Fibroblast of peridontal ligament (primary cell): ENCODE measurements around the gene ZNF148.
"Not testable (repeated sequence)": the region's sequence is repeated elsewhere in the genome, so short reads cannot be mapped to it uniquely, and the experiment has no call there.

Experiments
- DNase-seq: peaks from one replicate; pipeline ENCODE4 v3.0.0-alpha.2; 2010; ENCODE audit errors: extremely low read depth

ZNF148 gene

DNA sequence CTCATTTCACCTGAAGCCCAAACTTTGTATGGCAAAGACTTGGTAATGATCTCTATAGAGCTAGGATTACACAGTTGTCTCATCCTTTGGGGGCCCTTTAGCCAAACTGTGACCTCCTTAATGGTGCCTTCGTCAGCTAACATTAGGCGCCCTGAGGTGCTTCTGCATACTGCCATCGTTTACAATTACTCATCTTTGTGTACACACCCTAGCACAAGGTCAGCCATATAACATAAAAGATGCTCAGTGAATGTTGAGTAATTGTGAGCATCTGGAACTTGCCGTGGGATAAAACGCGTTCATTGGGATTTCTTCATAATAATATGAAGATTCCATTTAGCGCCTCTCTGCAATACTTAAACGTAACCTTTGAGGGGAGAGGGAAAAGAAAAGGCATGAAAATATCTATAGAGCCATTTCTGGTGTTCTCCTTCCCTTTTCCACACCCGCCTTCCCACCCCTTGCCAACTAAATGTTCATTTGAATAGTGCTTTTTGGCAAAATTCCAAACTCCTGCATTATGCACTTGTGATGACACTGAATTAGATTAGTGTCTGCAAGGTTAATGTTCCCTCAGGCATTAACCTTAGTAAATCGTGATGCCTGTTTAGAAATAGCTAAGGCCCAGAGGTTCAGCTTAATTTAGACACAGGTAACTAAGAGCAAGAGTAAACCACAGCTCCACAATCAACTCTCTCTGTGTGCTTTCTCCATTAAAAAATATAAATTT is 990 bp upstream of the ZNF148 start:
- no peak for DNase-seq

DNA sequence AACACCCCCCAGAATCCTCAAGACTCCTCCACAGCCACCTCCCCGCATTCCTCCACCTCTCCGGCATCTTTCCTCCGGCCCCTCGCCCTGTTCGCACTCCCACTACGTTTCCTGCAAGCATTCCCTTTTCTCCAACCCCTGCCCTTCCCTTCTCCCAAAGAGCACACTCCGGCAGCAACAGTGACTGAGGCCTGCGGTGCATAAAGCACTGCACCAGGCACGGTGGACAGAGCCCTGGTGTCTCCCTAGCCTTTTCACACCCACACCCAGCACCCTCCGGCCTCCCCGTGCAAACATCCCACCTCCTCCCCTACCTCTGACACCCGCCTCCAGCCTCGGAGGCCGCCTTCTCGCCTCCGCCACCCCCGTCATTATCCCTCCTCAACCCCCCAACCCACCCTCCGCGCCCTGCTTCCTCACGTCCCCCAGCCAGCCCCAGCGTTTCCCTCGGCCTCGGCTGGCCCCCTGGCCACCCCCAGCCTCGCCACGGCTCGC is 577 bp downstream of the ZNF148 start:
- peak; percentile 40 for DNase-seq

DNA sequence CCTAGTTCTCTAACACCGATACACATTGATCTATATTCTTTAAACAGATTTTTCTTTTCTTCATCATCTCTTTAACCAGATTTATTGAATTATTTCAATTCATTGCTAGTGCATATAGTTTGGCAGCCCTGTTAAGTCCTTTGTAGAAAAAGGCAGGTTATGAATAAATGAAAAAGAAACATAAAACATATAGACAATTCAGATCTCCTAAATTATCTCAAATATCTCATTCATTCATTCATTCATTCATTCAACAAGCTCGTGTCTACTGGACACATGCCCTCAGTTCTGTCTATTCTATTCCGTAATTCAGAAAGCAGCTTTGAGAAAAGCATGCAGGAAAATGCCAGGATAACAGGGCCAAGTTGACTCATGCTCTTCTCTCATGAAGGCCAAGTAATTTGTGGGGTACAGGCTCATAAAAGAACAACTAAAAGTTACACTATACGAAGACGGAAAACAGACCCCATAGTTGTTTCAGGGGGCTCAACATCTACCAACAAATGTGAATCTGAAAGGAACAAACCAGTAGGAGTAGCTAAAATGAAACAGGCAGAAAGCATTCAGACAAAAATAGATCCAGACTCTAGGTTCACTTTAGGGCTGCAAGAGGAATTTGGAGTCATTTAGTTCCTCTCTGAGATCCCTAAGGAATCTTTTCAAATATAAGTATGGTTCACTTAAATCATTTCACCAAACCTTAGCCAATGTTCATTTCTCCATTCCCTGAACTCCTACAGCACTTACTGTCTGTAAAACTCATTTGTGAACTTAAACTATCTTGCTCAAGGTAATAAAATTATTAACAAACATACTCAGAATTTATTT is 7.5 kb downstream of the ZNF148 start:
- DNase-seq = peak; percentile 75

DNA sequence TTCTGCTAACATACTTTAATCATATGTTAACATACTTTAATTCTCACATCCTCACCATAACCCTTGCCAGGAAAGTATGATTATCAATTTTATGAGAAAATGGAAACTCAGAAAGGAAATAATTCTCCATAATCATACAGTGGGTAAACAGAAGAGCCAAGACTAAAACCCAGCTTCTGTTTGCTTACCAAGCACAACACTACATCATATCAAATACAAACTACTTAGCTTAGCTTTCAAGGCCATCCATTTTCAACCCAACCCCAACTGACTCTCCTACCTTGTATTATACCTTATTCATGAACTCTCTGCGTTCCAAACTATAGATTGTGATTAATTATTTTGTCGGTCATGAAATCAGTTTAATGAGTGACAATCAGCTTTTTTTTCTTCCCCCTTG is 9.0 kb downstream of the ZNF148 start:
- no peak for DNase-seq

DNA sequence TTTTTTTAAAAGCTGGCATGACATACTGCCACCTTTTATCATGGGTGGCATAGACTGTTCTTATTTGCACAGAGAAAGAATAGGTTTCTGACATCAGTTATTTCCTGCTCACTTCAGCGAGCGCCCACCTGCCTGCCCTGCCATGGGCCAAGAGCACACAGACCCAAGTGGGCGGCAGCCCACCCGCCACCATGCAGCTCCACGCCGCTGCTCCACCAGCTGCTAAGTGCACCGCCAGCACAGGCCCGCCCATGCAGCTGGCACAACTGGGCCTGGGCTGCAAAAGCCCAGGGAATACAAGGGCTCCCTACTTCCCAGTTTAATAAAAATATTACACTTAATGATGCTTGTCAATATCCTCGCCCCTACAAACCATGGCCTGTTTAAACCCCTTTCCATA is 15.4 kb downstream of the ZNF148 start:
- DNase-seq = no peak

DNA sequence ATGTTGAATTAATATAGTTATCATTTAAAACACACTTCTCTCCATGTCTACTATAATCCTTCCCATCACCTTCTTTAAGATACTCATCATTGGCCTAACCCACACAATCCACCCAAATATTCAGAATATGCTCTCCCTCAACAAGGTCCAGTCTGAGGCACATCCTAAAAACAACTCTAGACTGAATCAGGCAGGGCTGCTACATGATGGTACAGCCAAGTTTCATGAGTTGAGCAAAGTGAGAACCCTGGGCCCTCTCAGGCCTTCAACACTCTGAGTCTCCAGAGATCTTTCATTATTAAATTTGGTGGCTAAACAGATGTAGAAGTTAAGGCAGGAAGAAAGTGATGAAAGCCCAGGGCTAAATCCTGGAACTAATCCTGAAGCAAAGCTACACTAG is 16.2 kb downstream of the ZNF148 start:
- DNase-seq = no peak

DNA sequence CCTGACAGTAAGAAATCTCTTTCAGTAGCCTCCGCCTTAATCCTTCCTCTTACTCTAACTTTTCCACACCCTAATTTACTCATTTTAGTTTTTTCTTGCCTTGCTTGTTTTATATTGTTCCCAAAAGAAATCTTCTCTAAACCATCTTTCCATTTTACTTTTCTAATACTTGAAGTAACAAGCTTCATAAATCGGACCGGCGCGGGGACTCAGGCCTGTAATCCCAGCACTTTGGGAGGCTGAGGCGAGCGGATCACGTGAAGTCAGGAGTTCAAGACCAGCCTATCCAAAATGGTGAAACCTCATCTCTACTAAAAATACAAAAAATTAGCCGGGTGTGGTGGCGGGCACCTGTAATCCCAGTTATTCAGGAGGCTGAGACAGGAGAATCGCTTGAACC is 17.3 kb downstream of the ZNF148 start:
- DNase-seq = no peak

DNA sequence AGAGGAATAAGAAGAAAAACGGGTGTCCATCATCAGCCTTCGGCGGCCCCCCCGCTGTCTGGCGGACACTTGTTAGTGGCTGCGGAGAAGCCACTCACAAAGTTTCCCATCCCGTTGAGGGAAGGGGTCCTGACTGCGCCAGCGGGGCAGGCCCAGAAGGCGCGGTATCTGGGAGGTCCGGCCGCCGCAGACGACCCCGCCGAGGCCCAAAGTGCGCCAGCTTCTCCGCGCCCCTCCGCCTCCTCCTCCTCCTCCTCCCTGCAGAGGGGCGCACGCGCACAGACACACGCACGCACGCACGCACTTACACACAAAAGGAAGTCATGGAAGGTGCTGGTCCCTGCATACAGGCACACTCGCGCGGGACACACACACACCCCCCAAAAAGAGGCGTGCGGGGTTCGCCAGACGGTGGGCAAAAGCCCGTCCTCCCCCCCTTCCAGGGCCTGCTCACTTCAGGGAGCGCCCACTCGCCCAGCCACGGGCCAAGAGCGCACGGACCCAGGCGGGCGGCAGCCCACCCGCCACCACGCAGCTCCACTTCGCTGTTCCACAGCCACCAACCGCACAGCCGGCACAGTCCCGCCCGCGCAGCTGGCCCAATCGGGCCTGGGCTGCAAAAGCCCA is 18.0 kb downstream of the ZNF148 start:
- no peak for DNase-seq

DNA sequence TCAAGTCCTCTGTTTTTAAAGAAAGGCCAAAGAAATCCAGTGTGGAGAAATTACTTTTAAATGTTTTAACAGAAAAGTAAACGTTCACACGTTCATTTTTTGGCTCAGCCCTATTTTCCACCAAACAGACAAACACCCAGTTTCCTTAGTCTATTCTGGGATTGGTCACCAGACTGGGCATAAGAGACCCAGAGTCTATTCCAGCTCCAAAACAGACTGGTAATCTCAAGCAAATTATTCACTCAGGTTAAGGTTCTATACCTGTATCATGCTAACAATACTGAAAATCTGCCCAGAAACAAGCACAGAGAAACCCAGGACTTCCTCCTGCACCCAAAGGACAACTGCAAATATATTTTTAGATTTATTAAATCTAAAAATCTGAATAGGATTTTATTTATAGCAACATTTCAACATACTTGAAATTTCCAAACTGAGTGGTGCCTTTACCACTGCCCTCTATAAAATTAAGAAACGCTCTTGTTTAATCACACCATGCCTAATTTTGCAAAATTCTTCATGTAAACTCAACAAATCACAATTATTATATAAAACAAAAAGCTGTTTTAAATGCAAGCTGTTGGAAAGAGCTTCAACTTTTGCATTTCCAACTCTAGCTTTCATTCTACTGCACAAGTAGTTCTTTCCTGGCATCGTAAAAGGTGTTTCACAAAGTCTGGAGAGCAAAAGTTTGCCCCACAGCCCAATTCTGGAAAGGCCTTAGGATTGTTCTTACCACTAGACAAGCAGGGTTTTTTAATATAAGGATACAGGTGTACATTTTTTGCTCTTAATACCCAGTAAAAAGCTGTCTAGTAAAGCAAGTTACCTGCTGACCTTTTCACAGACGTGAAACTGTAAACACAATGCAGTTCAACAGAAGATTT is 18.7 kb downstream of the ZNF148 start:
- DNase-seq = no peak

DNA sequence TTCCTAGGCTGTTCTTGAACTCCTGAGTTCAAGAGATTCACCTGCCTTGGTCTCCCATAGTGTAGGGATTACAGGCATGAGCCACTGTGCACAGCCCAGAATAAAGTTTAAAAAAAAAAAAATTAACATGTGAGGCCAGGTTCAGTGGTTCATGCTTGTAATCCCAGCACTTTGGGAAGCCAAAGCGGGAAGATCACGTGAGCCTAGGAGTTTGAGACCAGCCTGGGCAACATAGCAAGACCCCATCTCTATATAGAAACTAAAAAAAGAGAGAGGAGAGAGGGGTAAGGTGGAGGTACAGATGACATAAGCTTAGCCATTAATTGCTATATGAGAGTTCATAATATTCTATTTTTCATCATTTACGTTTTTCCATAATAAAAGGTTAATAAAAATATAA is 21.5 kb downstream of the ZNF148 start:
- no peak for DNase-seq

DNA sequence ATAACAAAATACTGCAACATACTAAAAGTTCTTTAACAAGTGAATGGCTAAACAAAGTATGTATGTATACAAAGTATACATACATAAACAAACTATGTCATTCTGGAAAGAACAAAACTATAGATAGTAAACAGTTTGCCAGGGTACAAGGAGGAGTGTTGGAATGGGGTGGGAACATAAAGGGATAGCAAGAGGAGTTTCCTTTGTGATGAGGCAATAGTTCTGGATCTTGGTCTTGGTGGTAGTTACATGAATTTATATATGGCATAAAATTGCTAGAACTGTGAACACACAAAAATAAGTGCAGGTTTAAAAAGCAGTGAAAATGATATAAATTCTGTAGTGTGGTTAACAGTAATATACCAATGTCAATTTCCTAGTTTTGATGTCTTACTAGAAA is 22.0 kb downstream of the ZNF148 start:
- DNase-seq = no peak

DNA sequence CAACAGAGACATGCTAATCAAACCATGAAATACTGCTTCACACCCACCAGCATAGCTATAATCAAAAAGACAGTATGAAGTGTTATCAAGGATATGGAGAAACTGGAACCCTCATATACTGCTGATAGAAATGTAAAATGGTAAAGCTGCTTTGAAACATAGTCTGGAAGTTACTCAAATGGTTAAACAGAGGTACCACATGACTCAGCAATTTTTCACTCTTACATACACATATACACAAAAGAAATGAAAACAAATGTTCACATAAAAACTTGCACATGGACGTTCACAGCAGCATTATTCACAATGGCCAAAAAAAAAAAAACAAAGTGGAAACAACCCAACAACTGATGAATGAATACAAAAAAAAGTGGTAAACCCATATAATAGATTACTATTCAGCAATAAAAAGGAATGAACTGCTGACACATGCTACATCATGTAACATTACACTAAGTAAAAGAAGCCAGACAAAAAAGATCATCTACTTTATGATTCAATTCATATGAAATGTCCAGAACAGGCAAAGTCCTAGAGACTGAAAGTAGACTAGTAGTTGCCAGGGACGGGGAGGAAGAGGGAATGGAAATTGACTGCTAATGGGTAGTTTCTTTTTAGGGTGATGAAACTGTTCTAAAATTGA is 23.2 kb downstream of the ZNF148 start:
- DNase-seq = peak; percentile 69

DNA sequence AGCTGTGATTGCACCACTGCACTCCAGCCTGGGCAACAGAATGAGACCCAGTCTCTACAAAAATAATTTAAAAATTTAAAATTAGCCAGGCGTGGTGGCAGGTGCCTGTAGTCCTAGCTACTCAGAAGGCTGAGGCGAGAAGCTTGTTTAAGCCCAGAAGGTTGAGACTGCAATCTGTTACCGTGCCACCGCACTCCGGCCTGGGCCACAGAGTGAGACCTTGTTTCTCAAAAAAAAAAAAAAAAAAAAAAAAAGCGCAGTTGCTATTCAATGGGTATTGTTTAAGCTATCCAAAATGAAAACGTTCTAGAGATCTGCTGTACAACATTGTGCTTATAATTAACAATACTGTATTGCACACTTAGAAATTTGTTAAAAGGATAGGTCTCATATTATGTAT is 24.0 kb downstream of the ZNF148 start:
- DNase-seq = no peak

DNA sequence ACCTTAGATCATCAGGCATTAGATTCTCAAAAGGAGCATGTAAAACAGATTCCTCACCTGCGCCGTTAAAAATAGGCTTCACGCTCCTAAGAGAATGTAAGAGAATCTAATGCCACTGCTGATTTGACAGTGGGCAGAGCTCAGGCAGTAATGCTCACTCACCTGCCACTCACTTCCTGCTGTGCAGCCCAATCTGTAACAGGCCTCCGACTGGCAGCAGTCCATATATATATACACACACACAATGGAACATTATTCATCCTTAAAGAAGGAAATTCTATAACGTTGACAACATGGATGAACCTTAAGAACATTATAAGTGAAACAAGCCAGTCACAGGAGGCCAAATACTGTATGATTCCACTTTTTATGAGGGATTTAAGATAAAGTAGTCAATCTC is 24.5 kb downstream of the ZNF148 start:
- no peak for DNase-seq

DNA sequence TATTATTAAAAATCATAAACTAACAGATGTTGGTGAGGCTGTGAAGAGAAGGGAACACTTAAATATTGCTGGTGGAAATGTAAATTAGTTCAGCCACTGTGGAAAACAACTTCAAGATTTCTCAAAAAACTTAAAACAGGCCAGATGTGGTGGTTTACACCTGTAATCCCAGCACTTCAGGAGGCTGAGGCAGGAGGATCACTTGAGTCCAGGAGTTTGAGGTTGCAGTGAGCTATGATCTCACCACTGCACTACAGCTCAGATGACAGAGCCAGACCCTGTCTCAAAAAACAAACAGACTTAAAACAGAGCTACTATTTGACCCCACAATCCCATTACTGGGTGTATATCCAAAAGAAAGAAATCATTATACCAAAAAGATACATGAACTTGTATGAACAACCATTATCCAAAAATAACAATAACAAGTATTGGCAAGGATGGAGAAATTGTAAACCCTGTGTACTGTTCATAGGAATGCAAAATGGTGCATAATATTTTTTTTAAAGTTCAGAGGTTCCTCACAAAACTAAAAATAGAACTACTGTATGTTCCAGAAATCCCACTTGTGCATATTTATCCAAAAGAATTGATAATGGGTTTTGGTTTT is 25.5 kb downstream of the ZNF148 start:
- peak; percentile 66 for DNase-seq

DNA sequence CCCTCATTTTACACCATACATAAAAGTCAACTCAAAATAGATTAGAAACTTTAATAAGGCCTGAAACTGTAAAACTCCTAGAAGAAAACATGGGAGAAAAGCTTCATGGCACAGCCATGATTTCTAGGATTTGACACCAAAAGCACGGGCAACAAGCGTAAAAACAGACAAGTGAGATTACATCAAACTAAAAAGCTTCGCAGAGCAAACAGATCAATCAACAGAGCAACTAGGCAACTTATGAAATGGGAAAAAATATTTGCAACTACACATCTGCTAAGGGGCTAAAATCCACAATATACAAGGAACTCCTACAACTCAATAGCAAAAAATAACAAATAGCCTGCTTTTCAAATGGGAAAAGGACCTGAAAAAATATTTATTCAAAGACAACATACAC is 26.1 kb downstream of the ZNF148 start:
- DNase-seq = no peak

DNA sequence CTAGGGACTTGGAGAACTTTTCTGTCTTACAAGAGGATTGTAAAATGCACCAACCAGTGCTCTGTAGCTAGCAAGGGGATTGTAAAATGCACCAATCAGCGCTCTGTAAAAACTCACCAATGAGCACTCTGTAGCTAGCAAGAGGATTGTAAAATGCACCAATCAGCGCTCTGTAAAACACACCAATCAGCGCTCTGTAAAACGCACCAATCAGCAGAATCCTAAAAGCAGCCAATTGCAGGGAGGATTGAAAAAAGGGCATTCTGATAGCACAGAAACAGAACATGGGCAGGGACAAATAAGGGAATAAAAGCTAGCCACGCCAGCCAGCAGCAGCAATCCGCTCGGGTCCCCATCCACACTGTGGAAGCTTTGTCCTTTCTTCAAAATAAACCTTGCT is 31.8 kb downstream of the ZNF148 start:
- DNase-seq = not testable (repeated sequence)

DNA sequence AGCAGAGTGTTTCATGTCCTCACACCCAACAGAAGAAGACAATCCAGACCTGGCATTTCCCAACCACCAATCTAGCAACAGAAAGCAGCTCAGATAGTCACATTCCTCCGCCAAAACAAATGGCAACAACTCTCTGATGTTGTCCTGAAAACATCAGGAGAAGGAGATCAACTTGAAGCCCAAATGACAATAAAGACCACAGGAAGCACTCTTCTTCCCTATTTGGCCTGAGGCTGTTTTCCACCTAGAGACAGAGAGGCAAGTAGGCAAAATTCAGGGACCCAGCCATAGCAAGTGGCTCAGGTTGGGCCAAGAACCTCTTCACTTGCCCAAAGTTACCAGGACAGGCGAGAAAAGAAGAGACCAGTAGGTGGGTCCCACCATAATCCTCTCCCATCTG is 35.0 kb downstream of the ZNF148 start:
- DNase-seq = no peak

DNA sequence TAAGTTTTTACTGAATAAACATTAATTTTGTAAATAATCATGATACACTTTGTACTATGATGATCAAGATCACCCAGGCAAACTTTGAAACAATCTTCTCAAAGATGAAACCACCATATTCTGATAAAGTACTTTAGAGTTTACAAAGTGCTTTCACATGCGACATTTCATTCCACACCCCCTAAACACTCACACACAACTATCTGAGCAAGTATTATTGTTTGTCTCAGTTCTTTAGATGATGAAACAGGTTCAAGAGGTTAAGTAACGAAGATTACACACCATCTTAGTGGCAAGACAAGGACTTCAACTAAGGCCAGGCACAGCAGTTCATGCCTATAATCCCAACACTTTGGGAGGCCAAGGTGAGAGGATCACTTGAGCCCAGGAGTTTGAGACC is 37.6 kb downstream of the ZNF148 start:
- DNase-seq = no peak

DNA sequence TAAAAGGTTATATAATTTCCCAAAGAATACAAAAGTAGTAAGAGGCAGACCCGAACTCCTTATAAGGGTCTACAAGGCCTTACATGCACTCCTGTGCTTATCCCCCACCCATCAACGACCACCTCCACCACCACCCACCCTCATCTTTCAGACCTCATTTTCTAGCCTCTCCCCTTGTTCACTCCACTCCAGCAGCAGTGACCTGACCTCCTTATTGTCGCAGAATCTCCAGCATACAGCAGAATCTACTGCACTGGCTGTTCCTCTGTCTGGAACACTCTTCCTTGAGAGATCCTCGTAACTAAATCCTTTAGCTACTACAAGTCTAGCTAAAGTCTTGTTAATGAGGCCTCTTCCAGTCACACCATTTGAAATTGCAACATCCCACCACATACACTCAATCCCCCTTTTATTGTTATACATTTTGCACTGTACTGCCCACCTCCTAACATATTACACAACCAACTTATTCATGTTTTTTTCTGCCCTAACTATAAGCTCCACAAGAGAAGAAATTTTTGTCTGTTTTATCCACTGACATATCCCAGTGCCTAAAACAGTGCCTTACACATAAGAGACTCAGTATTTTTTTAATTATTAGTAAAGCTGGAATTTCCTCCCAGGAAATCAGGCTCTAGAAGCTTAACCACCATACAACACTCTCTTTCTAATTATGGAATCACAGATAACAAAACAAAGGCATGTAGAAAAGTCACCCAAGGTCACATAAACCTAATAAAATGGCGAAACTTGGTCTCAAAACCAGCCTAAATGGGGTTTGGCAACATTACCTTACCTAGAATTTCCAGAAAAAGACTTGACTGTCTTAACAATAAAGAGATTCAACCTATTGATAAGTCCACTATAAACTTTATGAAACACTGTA is 40.2 kb downstream of the ZNF148 start:
- no peak for DNase-seq
